Liver (tissue), 3 donors: Measurements from ENCODE around the gene SIK3.

Source experiments
- EGR1 ChIP-seq, 2 donors: IDR thresholded peaks; 2 replicates each; pipeline ENCODE4 v1.6.1; 2016 to 2018; ENCODE audit warnings: antibody characterized with exemption in 2 of 2, low read depth in 2 of 2
- FOXA1 ChIP-seq: IDR thresholded peaks from 2 replicates; pipeline ENCODE4 v1.6.1; 2016; ENCODE audit warnings: antibody characterized with exemption
- GABPA ChIP-seq, 2 donors: IDR thresholded peaks in 1 of 2; conservative IDR thresholded peaks in 1 of 2; 2 replicates each; pipeline ENCODE4 v1.6.1; 2016; ENCODE audit warnings: antibody characterized with exemption in 2 of 2, mild to moderate bottlenecking in 1 of 2, moderate library complexity in 1 of 2
- HNF4A ChIP-seq, 2 donors: conservative IDR thresholded peaks; 2 replicates each; pipeline ENCODE4 v1.6.1; 2016; ENCODE audit warnings: antibody characterized with exemption in 2 of 2, mild to moderate bottlenecking in 2 of 2
- JUND ChIP-seq, 2 donors: IDR thresholded peaks; 2 replicates each; pipeline ENCODE4 v1.6.1; 2016; ENCODE audit warnings: antibody characterized with exemption in 2 of 2
- RAD21 ChIP-seq, 2 donors: IDR thresholded peaks; 2 replicates each; pipeline ENCODE4 v1.6.1; 2016; ENCODE audit warnings: antibody characterized with exemption in 2 of 2, mild to moderate bottlenecking in 2 of 2
- RXRA ChIP-seq, 2 donors: IDR thresholded peaks; 2 replicates each; pipeline ENCODE4 v1.6.1; 2017 to 2018; ENCODE audit warnings: antibody characterized with exemption in 2 of 2, mild to moderate bottlenecking in 1 of 2
- SP1 ChIP-seq: IDR thresholded peaks from 2 replicates; pipeline ENCODE4 v1.6.1; 2018; ENCODE audit warnings: antibody characterized with exemption, mild to moderate bottlenecking
- TAF1 ChIP-seq: conservative IDR thresholded peaks from 2 replicates; pipeline ENCODE4 v1.6.1; 2016; ENCODE audit warnings: antibody characterized with exemption, mild to moderate bottlenecking
- TF ChIP-seq, protein P1 (sequence below): fragments of 150-350 bp; IDR thresholded peaks from 2 replicates; pipeline ENCODE4 v1.5.1; 2017; ENCODE audit warnings: improper control_type of control experiment, low read depth, low read length; ENCODE audit not compliant: missing input control
- TF ChIP-seq, protein P2 (sequence below): IDR thresholded peaks from 2 replicates; pipeline ENCODE4 v1.6.1; 2016; ENCODE audit warnings: antibody characterized with exemption, mild to moderate bottlenecking
- TF ChIP-seq, protein P3 (sequence below): IDR thresholded peaks from 2 replicates; pipeline ENCODE4 v1.6.1; 2016; ENCODE audit warnings: antibody characterized with exemption
- TF ChIP-seq, protein P4 (sequence below): IDR thresholded peaks from 2 replicates; pipeline ENCODE4 v1.6.1; 2016; ENCODE audit warnings: antibody characterized with exemption
- donor health status: healthy.
- donor health status: healthy.

DNA sequence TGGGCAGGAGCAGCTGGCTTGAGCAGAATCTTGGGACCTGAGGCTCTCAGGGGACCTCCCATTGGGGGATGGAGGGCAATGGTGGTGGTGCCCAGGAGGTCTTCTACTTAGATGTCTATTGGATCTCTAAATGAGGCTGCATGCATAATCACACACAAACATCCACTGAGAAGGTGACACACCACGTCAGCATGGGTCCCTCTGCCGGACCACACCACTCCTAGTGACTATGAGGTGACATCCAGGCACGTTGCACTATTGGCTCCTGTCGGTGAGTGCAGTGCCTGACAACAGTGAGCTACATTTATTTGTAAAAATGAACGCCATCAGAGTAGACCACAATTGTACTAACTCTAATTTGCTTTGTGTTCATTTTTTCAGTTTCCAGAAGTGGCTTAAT is 272.8 kb downstream of the SIK3 start:
- peak; percentile 62 to 70 for TF ChIP-seq RAD21 (IDR thresholded peaks at IDR 0.05)
- TF ChIP-seq, protein P1, sequence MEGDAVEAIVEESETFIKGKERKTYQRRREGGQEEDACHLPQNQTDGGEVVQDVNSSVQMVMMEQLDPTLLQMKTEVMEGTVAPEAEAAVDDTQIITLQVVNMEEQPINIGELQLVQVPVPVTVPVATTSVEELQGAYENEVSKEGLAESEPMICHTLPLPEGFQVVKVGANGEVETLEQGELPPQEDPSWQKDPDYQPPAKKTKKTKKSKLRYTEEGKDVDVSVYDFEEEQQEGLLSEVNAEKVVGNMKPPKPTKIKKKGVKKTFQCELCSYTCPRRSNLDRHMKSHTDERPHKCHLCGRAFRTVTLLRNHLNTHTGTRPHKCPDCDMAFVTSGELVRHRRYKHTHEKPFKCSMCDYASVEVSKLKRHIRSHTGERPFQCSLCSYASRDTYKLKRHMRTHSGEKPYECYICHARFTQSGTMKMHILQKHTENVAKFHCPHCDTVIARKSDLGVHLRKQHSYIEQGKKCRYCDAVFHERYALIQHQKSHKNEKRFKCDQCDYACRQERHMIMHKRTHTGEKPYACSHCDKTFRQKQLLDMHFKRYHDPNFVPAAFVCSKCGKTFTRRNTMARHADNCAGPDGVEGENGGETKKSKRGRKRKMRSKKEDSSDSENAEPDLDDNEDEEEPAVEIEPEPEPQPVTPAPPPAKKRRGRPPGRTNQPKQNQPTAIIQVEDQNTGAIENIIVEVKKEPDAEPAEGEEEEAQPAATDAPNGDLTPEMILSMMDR, result peak; percentile 23
- TF ChIP-seq, protein P2, sequence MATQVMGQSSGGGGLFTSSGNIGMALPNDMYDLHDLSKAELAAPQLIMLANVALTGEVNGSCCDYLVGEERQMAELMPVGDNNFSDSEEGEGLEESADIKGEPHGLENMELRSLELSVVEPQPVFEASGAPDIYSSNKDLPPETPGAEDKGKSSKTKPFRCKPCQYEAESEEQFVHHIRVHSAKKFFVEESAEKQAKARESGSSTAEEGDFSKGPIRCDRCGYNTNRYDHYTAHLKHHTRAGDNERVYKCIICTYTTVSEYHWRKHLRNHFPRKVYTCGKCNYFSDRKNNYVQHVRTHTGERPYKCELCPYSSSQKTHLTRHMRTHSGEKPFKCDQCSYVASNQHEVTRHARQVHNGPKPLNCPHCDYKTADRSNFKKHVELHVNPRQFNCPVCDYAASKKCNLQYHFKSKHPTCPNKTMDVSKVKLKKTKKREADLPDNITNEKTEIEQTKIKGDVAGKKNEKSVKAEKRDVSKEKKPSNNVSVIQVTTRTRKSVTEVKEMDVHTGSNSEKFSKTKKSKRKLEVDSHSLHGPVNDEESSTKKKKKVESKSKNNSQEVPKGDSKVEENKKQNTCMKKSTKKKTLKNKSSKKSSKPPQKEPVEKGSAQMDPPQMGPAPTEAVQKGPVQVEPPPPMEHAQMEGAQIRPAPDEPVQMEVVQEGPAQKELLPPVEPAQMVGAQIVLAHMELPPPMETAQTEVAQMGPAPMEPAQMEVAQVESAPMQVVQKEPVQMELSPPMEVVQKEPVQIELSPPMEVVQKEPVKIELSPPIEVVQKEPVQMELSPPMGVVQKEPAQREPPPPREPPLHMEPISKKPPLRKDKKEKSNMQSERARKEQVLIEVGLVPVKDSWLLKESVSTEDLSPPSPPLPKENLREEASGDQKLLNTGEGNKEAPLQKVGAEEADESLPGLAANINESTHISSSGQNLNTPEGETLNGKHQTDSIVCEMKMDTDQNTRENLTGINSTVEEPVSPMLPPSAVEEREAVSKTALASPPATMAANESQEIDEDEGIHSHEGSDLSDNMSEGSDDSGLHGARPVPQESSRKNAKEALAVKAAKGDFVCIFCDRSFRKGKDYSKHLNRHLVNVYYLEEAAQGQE, result no peak
- TF ChIP-seq GABPA (IDR thresholded peaks at IDR 0.05 in 1 of 2, conservative IDR thresholded peaks at IDR 0.05 in 1 of 2), result no peak
- TF ChIP-seq, protein P3, sequence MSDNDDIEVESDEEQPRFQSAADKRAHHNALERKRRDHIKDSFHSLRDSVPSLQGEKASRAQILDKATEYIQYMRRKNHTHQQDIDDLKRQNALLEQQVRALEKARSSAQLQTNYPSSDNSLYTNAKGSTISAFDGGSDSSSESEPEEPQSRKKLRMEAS, result no peak
- no peak for TF ChIP-seq FOXA1
- TF ChIP-seq JUND (IDR thresholded peaks at IDR 0.05), result no peak
- peak in 1 of 2 donors; percentile 22 for TF ChIP-seq RXRA (IDR thresholded peaks at IDR 0.05)
- TF ChIP-seq TAF1, result peak; percentile 36
- TF ChIP-seq EGR1 (IDR thresholded peaks at IDR 0.05; ENCODE audit: low read depth in 2 of 2), result no peak
- no peak for TF ChIP-seq SP1
- peak; percentile 26 to 27 for TF ChIP-seq HNF4A (conservative IDR thresholded peaks at IDR 0.05)
- TF ChIP-seq, protein P4, sequence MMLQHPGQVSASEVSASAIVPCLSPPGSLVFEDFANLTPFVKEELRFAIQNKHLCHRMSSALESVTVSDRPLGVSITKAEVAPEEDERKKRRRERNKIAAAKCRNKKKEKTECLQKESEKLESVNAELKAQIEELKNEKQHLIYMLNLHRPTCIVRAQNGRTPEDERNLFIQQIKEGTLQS, result no peak
